Astrocyte of the spinal cord (primary cell): ENCODE measurements around the gene CYP2C19.

ENCODE experiments used
- DNase-seq: peaks from one replicate; pipeline ENCODE4 v3.0.0; 2011; ENCODE audit warnings: low read depth, low spot score
- H3K4me3 ChIP-seq: 2 replicates; pipeline ENCODE4 v1.5.1; 2011; ENCODE audit warnings: low read depth, mild to moderate bottlenecking, low read length, moderate library complexity
- CTCF ChIP-seq: IDR thresholded peaks from 2 replicates; pipeline ENCODE4 v1.5.1; 2012; ENCODE audit warnings: low read depth, mild to moderate bottlenecking, low read length, inconsistent platforms
- in situ Hi-C: cut with HindIII; loops from 2 replicates; pipeline ENCODE4 v1.10.0; 2017; ENCODE audit warnings: low sequenced_read_pairs

The CYP2C19 gene

GRCh38 chr10:94762393-94762792, at the start of gene CYP2C19:
TSS of gene CYP2C19 (plus strand) at chr10:94762681. CDS start at chr10:94762706, 25 bp downstream.
- no peak for TF ChIP-seq CTCF
- DNase-seq = no peak
- in situ Hi-C loops = no loop called here
- H3K4me3 ChIP-seq = no peak within 1 kb of the TSS

GRCh38 chr10:94725871-94726270, 36.6 kb upstream of the CYP2C19 start:
- no peak overlapping the region for H3K4me3 ChIP-seq
- in situ Hi-C loops = no loop called here
- no peak for TF ChIP-seq CTCF
- no peak for DNase-seq

- in situ Hi-C loops = no loop called here
- H3K4me3 ChIP-seq = no peak overlapping the region
- no peak for DNase-seq
- TF ChIP-seq CTCF = no peak
Measured at GRCh38 chr10:94735197-94735596, 27.3 kb upstream of the CYP2C19 start.

- DNase-seq = no peak
- in situ Hi-C loops = no loop called here
- no peak for TF ChIP-seq CTCF
- H3K4me3 ChIP-seq = no peak overlapping the region
Measured at GRCh38 chr10:94738588-94738987, 23.9 kb upstream of the CYP2C19 start.

GRCh38 chr10:94747137-94747536, 15.3 kb upstream of the CYP2C19 start:
- H3K4me3 ChIP-seq = no peak overlapping the region
- no peak for DNase-seq
- TF ChIP-seq CTCF = no peak
- in situ Hi-C loops = no loop called here

- no peak for DNase-seq
- no peak overlapping the region for H3K4me3 ChIP-seq
- in situ Hi-C loops = no loop called here
- TF ChIP-seq CTCF = no peak
Measured at GRCh38 chr10:94747838-94748237, 14.6 kb upstream of the CYP2C19 start.

- DNase-seq = no peak
- H3K4me3 ChIP-seq = no peak overlapping the region
- no peak for TF ChIP-seq CTCF
- in situ Hi-C loops = no loop called here
Measured at GRCh38 chr10:94757916-94758315, 4.6 kb upstream of the CYP2C19 start.
